BE2C (cell line): Measurements from ENCODE around the gene STARD13.

Source experiments
- DNase-seq: peaks from one replicate; pipeline ENCODE4 v3.0.0-alpha.2; 2020
- H3K27me3 ChIP-seq: fragments of 250-450 bp; sonication (Bioruptor Pico); 2 replicates; pipeline ENCODE4 v1.5.1; 2020; ENCODE audit warnings: mild to moderate bottlenecking
- H3K36me3 ChIP-seq: fragments of 250-450 bp; sonication (Bioruptor Pico); 2 replicates; pipeline ENCODE4 v1.5.1; 2020; ENCODE audit warnings: mild to moderate bottlenecking
- H3K4me1 ChIP-seq: fragments of 250-450 bp; sonication (Bioruptor Pico); 2 replicates; pipeline ENCODE4 v1.5.1; 2020
- H3K4me3 ChIP-seq: 2 replicates; pipeline ENCODE4 v1.5.1; 2011; ENCODE audit warnings: low read depth, low read length
- H3K9me3 ChIP-seq: fragments of 250-450 bp; sonication (Bioruptor Pico); 2 replicates; pipeline ENCODE4 v1.5.1; 2020
- CTCF ChIP-seq: IDR thresholded peaks from 2 replicates; pipeline ENCODE4 v1.5.1; 2012; ENCODE audit warnings: mild to moderate bottlenecking, low read depth, low read length

Gene STARD13

GRCh38 chr13:33205224-33205623 is 80.3 kb downstream of the STARD13 start:
- Histone ChIP-seq H3K9me3 (no peaks in the 10 kb centered on the region), H3K4me3 (peak overlapping the region; percentile 66), H3K27me3 (no peaks in the 10 kb centered on the region), H3K36me3 (no peaks in the 10 kb centered on the region), H3K4me1 (peaks cover 30% of the 10 kb centered on the region)
- no peak for TF ChIP-seq CTCF
- no peak for DNase-seq

GRCh38 chr13:33204130-33204927 is 81.2 kb downstream of the STARD13 start:
- peaks cover 30% of the 10 kb centered on the region for H3K4me1 ChIP-seq
- peak; percentile 82 for DNase-seq
- no peaks in the 10 kb centered on the region for H3K36me3 ChIP-seq
- H3K4me3 ChIP-seq, result peak overlapping the region; percentile 66
- no peaks in the 10 kb centered on the region for H3K27me3 ChIP-seq
- TF ChIP-seq CTCF, result no peak
- H3K9me3 ChIP-seq, result no peaks in the 10 kb centered on the region

- peaks cover 26% of the 10 kb centered on the region for H3K4me1 ChIP-seq
- H3K27me3 ChIP-seq, result no peaks in the 10 kb centered on the region
- no peaks in the 10 kb centered on the region for H3K36me3 ChIP-seq
- TF ChIP-seq CTCF, result no peak
- no peak for DNase-seq
- no peaks in the 10 kb centered on the region for H3K9me3 ChIP-seq
- no peak overlapping the region for H3K4me3 ChIP-seq
Observed at GRCh38 chr13:33202644-33203169, 82.8 kb downstream of the STARD13 start.

- DNase-seq, result no peak
- H3K36me3 ChIP-seq, result no peaks in the 10 kb centered on the region
- H3K27me3 ChIP-seq, result no peaks in the 10 kb centered on the region
- no peak for TF ChIP-seq CTCF
- no peak overlapping the region for H3K4me3 ChIP-seq
- no peaks in the 10 kb centered on the region for H3K9me3 ChIP-seq
- H3K4me1 ChIP-seq, result peaks cover 16% of the 10 kb centered on the region
Observed at GRCh38 chr13:33201659-33202058, 83.9 kb downstream of the STARD13 start.

- DNase-seq, result no peak
- no peaks in the 10 kb centered on the region for H3K27me3 ChIP-seq
- H3K36me3 ChIP-seq, result no peaks in the 10 kb centered on the region
- TF ChIP-seq CTCF, result no peak
- H3K9me3 ChIP-seq, result no peaks in the 10 kb centered on the region
- H3K4me1 ChIP-seq, result peaks cover 20% of the 10 kb centered on the region
- H3K4me3 ChIP-seq, result no peak overlapping the region
Observed at GRCh38 chr13:33199289-33199850, 86.2 kb downstream of the STARD13 start.

- H3K9me3 ChIP-seq, result no peaks in the 10 kb centered on the region
- no peak for DNase-seq
- H3K27me3 ChIP-seq, result no peaks in the 10 kb centered on the region
- TF ChIP-seq CTCF, result no peak
- no peaks in the 10 kb centered on the region for H3K36me3 ChIP-seq
- H3K4me1 ChIP-seq, result peaks cover 15% of the 10 kb centered on the region
- no peak overlapping the region for H3K4me3 ChIP-seq
Observed at GRCh38 chr13:33197541-33197971, 88.0 kb downstream of the STARD13 start.
